NCI-H146 treated with DMSO at 0.1 percent for 48 hours (cell line): Measurements from ENCODE around the gene IVNS1ABP.

ENCODE experiments used
- DNase-seq: peaks from one replicate; lab custom pipeline; 2025; ENCODE audit not compliant: unreplicated experiment; lab: John Stamatoyannopoulos, UW

The IVNS1ABP gene

GRCh38 chr1:185293967-185294542 lies 23.0 kb downstream of the IVNS1ABP start:
- DNase-seq = no peak

- DNase-seq = no peak
Observed at GRCh38 chr1:185292237-185292636, 24.8 kb downstream of the IVNS1ABP start.

GRCh38 chr1:185291652-185292051 lies 25.4 kb downstream of the IVNS1ABP start:
- no peak for DNase-seq

GRCh38 chr1:185291159-185291558 lies 25.9 kb downstream of the IVNS1ABP start:
- no peak for DNase-seq

GRCh38 chr1:185289880-185290279 lies 27.2 kb downstream of the IVNS1ABP start:
- no peak for DNase-seq

- DNase-seq = no peak
Observed at GRCh38 chr1:185288435-185288834, 28.6 kb downstream of the IVNS1ABP start.

GRCh38 chr1:185287451-185287850 lies 29.6 kb downstream of the IVNS1ABP start:
- DNase-seq = no peak

GRCh38 chr1:185284533-185285276 lies 32.3 kb downstream of the IVNS1ABP start:
- DNase-seq = no peak

GRCh38 chr1:185284116-185284515 lies 32.9 kb downstream of the IVNS1ABP start:
- DNase-seq = no peak

- no peak for DNase-seq
Observed at GRCh38 chr1:185281245-185281644, 35.8 kb downstream of the IVNS1ABP start.

- no peak for DNase-seq
Observed at GRCh38 chr1:185280589-185280988, 36.5 kb downstream of the IVNS1ABP start.

- DNase-seq = no peak
Observed at GRCh38 chr1:185279571-185279970, 37.5 kb downstream of the IVNS1ABP start.

- peak; percentile 35 for DNase-seq
Observed at GRCh38 chr1:185271921-185272320, 45.1 kb downstream of the IVNS1ABP start.

- DNase-seq = no peak
Observed at GRCh38 chr1:185268352-185268751, 48.7 kb downstream of the IVNS1ABP start.

GRCh38 chr1:185267701-185268100 lies 49.3 kb downstream of the IVNS1ABP start:
- DNase-seq = no peak

GRCh38 chr1:185267301-185267700 lies 49.7 kb downstream of the IVNS1ABP start:
- no peak for DNase-seq

GRCh38 chr1:185265314-185265713 lies 51.7 kb downstream of the IVNS1ABP start:
- DNase-seq = no peak

GRCh38 chr1:185263780-185264179 lies 53.3 kb downstream of the IVNS1ABP start:
- DNase-seq = no peak

GRCh38 chr1:185263292-185263691 lies 53.8 kb downstream of the IVNS1ABP start:
- DNase-seq = no peak

GRCh38 chr1:185262151-185262550 lies 54.9 kb downstream of the IVNS1ABP start:
- DNase-seq = no peak

GRCh38 chr1:185260611-185261010 lies 56.4 kb downstream of the IVNS1ABP start:
- no peak for DNase-seq

- DNase-seq = no peak
Observed at GRCh38 chr1:185258676-185259075, 58.4 kb downstream of the IVNS1ABP start.

- no peak for DNase-seq
Observed at GRCh38 chr1:185257950-185258208, 59.2 kb downstream of the IVNS1ABP start.
